GM12865 (cell line): Measurements from ENCODE around the gene ZNF683.
"Not testable (repeated sequence)": the region's sequence is repeated elsewhere in the genome, so short reads cannot be mapped to it uniquely, and the experiment has no call there.

ENCODE experiments used
- DNase-seq: peaks from one replicate; pipeline ENCODE4 v3.0.0; 2010; ENCODE audit warnings: low read depth
- H3K4me3 ChIP-seq: 2 replicates; pipeline ENCODE4 v1.5.1; 2011; ENCODE audit warnings: mild to moderate bottlenecking, low read depth, low read length, control low read depth
- CTCF ChIP-seq: IDR thresholded peaks from 2 replicates; pipeline ENCODE4 v1.5.1; 2011; ENCODE audit warnings: low read length, control low read depth, low read depth, inconsistent platforms; ENCODE audit not compliant: insufficient read depth; ENCODE audit errors: missing control alignments

ZNF683 gene

DNA sequence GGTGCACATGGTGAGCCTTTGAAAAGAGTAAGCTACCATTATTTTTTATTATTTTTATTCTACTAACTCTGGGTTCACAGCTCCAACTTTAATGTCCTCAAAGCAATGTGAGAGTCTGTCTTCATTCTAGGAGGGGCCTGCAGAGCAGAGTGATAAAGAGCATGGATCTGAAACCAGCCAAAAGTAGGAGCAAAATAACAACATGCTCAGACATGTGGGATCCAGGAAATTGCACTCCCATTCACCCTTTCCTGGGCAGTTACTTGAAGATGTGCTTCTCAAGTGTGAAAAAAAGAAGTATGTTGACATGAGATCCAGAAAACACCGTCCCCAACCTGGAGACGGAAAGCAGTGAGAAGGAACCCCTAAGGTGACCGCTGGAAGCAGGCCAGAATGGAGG lies 29.3 kb upstream of the ZNF683 start:
- no peak overlapping the region for H3K4me3 ChIP-seq
- DNase-seq, result no peak
- no peak for TF ChIP-seq CTCF

DNA sequence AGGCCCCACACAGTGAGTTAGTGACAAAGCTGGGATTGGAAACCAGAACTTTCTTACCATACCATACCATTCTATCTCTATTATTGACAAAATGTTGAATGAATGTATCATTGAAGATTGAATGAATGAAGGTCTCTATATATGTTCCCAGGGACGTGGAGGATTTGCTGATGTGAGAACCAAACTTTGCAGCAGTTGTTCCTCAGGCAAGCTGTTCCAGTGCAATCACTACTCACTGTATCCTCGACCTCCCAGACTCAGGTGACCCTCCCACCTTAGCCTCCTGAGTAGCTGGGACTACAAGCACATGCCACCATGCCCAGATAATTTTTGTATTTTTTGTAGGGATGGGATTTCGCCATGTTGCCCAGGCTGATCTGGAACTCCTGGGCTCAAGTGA lies 26.5 kb upstream of the ZNF683 start:
- no peak overlapping the region for H3K4me3 ChIP-seq
- no peak for TF ChIP-seq CTCF
- DNase-seq, result no peak

DNA sequence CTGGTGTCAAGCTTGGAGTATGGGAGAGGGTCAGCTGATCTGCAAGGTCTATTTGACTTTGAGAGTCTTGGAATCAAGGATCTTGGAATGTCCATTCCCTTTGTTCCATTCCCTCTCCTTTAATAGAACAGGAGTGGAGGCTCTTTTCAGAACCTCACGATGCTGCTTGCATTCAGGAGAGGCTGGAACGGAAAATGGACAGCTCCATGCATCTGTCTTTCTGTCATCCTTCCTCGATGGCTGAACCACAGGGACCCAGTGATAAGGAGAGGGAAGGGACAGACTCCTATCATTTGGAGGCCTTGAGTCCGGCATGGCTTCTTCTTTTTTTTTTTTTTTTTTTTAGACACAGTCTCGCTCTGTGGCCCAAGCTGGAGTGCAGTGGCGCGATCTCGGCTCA lies 23.2 kb upstream of the ZNF683 start:
- no peak for TF ChIP-seq CTCF
- no peak for DNase-seq
- no peak overlapping the region for H3K4me3 ChIP-seq

- peak; percentile 61 for TF ChIP-seq CTCF
- peak; percentile 46 for DNase-seq
Observed at GRCh38 chr1:26391450-26391849, 18.9 kb upstream of the ZNF683 start.

GRCh38 chr1:26389604-26390247 lies 17.2 kb upstream of the ZNF683 start:
- H3K4me3 ChIP-seq, result no peak overlapping the region
- DNase-seq, result no peak
- no peak for TF ChIP-seq CTCF

More at GRCh38 chr1:26391450-26391849, 18.9 kb upstream of the ZNF683 start:
- H3K4me3 ChIP-seq, result no peak overlapping the region

DNA sequence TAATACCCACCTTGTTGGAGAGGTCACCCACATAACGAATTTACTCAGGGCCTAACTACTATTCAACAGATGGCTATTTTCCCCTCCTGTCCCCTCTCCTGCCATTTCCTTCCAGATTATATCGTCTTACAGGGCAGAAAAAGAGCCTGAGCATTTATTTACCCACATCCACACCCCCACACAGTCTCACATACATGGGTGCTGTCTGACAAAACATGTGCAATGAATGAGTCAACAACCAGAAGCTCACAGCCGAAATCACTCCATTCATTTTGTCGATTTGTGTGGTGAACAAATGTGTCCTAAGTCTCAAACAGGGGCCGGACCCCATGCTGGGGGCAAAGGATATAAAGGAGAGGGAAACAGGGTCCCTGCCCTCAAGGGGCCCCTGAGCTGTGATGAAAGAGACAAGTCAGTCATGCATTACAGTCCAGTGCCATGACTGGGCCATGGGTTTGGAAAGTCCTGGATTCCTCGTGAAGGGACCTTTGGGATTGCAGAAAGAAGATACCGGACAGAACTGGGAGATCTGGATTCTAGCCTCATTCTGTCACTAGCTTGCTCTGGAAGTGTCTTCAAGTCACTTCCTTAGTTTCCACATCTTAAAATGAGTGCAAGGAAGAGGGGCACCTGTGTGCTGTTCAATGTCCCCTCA lies 16.4 kb upstream of the ZNF683 start:
- H3K4me3 ChIP-seq, result no peak overlapping the region
- no peak for TF ChIP-seq CTCF
- DNase-seq, result no peak

- no peak for TF ChIP-seq CTCF
- no peak for DNase-seq
- no peak overlapping the region for H3K4me3 ChIP-seq
Observed at GRCh38 chr1:26387447-26387846, 14.9 kb upstream of the ZNF683 start.

- not testable (repeated sequence) for H3K4me3 ChIP-seq, DNase-seq
Observed at GRCh38 chr1:26385063-26385462, 12.5 kb upstream of the ZNF683 start.
